NCI-H774 (cell line): ENCODE measurements around the gene ATG4B.

ENCODE experiments used
- DNase-seq: peaks from one replicate; lab custom pipeline; 2025; lab: John Stamatoyannopoulos, UW

Gene ATG4B

GRCh38 chr2:241690202-241690717, 52.8 kb downstream of the ATG4B start:
- DNase-seq: no peak

- DNase-seq: no peak
These were observed 55.0 kb downstream of the ATG4B start for GRCh38 chr2:241692448-241692847.

GRCh38 chr2:241695651-241696050, 58.2 kb downstream of the ATG4B start:
- DNase-seq: no peak

GRCh38 chr2:241701149-241701398, 63.6 kb downstream of the ATG4B start:
- no peak for DNase-seq

- peak; percentile 91 for DNase-seq
These were observed 64.1 kb downstream of the ATG4B start, which contains the start of gene ING5 for GRCh38 chr2:241701399-241702154. Gene ING5 (plus strand): TSS chr2:241702039. CDS start chr2:241702066, 27 bp downstream.

- DNase-seq: peak; percentile 81
These were observed 64.9 kb downstream of the ATG4B start for GRCh38 chr2:241702155-241703031.

GRCh38 chr2:241703032-241703604, 65.6 kb downstream of the ATG4B start:
- DNase-seq: no peak

GRCh38 chr2:241706537-241706936, 69.0 kb downstream of the ATG4B start:
- no peak for DNase-seq

- no peak for DNase-seq
These were observed 71.4 kb downstream of the ATG4B start for GRCh38 chr2:241708879-241709278.

- no peak for DNase-seq
These were observed 81.6 kb downstream of the ATG4B start for GRCh38 chr2:241719093-241719492.

GRCh38 chr2:241720099-241720498, 82.6 kb downstream of the ATG4B start:
- no peak for DNase-seq

- DNase-seq: no peak
These were observed 83.1 kb downstream of the ATG4B start for GRCh38 chr2:241720560-241720959.

GRCh38 chr2:241721852-241722251, 84.4 kb downstream of the ATG4B start:
- no peak for DNase-seq

- DNase-seq: no peak
These were observed 85.5 kb downstream of the ATG4B start for GRCh38 chr2:241722896-241723454.
